CD4-positive, alpha-beta T cell treated with Interleukin-15 for 4 hours (primary cell): Measurements from ENCODE around the gene NET1.
A peak's percentile ranks its signal among the peaks of the same experiment; 100 is the strongest.
"Not testable (repeated sequence)": the region's sequence is repeated elsewhere in the genome, so short reads cannot be mapped to it uniquely, and the experiment has no call there.

Experiments used
- DNase-seq: peaks from one replicate; pipeline ENCODE4 v3.0.0-alpha.2; 2020; ENCODE audit warnings: low spot score

Gene NET1

GRCh38 chr10:5412277-5412941 lies at the start of gene NET1:
NET1 (plus strand) TSS chr10:5412557; CDS start chr10:5412693, 136 bp downstream.
- DNase-seq: peak; percentile 52

DNA sequence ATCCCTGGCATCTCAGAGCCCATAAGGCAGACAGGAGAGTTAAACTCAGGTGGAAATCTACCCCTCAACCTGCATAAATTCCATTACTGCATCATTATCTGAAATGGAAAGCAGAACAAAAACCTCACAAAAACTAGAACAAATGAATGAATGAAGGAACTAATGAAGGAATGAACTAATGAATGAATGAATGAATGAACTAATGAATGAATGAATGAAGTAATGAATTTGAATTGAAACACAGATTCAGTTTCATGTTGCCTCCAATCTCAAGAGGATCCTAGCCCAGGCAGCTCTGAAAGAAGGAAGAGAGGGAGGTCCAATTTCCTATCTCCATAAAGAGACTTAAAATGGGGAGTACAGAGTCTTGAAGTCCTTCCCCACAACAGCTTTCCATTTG lies 49.5 kb upstream of the NET1 start:
- no peak for DNase-seq

DNA sequence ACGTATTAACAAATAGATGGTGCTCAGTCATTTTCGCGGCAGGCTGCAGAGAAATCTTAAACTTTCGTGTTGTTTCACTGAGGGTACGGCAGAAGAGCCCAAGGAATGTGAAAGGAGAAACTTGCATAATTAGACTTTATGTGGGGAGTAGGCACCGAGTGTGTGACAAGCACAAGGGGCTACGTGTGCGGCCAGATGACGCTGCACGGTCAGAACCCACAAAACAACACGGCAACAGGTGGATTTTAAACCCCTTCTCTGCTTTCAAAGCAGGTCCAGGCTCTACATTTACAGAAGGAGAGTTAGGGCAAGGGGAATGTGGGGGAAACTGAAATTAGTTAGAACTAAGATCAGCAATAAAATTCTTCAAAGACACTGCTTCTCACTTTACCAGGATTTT lies 48.0 kb upstream of the NET1 start:
- DNase-seq: no peak

DNA sequence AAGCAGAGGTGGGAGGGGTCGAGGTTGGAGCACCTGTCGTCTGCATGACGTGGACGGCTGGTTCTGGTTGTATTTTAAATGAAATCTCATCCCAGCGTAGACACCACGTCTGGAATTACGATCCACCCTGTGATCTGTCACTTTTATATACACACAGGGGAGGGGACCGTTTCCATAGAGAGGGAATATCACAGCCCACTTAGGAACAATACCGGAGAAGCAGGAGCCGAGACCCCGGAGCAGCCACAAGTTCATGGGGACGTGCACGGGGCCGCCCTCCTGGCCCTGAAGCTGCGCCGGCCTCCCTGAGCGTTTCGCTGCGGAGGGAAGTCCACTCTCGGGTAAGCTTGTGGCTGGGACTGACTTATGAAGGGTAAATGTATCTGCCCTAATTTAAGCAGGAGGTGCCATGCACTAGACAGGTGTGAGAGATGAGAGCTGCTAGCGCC lies 47.4 kb upstream of the NET1 start, which contains the start of gene UCN3:
UCN3 (plus strand) TSS at position 77 of the 449 bp plus-strand sequence. CDS start 8,755 bp downstream, outside the sequence.
- DNase-seq: no peak

DNA sequence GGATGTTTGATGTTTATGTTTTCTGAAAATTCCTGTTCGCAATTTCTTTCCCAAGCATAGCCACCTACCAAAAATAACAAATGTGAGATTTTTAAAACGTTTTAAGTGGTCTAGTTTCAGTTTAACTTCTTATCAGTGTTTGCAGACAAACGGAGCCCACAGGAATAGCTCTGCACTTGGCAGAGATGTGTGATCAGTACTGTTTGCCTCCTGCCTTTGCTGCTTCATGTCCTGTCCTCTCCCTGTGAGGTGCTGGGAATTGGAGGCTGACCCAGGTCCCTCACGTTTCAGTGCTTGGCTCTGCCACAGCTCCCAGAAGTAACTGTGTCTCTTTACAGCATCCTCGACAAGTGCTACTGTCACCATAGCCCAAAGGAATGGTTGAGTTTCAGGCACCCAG lies 46.4 kb upstream of the NET1 start:
- no peak for DNase-seq

DNA sequence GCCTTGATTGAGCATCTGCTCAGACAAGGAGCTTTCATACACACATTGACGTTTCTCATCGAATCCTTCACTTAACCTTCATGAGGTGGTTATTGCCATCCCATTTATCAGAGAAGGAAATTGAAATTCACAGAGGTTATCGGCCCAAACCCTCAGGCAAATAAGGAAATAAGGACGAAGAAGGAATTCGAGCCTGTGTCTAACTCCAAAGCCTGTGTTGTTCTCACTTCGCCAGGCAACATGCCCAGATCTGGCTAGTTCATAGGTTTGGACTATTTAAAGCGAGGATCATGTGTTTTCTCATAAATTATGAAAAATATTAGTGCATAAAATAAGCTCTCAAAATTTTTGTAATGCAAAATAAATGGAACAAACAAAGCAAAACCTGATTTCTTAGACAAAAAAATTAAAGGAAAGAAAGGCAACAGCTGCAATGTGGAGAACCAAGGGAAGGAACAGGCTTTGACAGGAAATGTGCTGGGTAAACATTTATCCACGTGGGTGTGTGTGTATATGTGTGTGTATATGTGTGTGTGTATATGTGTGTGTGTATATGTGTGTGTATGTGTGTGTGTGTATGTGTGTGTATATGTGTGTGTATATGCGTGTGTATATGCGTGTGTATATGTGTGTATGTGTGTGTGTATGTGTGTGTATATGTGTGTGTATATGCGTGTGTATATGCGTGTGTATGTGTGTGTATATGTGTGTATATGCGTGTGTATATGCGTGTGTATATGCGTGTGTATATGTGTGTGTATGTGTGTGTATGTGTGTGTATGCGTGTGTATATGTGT lies 42.8 kb upstream of the NET1 start:
- DNase-seq: no peak

DNA sequence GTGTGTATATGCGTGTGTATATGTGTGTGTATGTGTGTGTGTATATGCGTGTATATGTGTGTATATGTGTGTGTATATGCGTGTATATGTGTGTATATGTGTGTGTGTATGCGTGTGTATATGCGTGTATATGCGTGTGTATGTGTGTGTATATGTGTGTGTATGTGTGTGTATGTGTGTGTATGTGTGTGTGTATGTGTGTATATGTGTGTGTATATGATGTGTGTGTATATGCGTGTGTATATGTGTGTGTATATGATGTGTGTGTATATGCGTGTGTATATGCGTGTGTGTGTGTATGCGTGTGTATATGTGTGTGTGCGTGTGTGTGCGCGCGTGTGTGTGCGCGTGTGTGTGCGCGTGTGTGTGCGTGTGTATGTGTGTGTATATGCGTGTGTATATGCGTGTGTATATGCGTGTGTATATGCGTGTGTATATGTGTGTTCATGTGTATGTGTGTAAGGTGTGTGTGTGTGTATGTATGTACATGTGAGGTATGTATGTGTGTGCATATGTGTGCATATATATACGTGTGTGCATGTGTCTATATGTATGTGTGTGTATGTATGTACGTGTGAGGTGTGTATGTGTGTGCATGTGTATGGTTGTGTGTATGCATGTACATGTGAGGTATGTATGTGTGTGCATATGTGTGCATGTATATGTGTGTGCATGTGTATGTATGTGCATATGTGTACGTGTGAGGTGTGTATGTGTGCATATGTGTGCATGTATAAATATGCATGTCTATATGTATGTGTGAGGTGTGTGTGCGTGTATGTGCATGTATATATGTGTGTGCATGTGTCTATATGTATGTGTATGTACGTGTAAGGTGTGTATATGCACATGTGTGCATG lies 41.6 kb upstream of the NET1 start:
- DNase-seq: no peak

- no peak for DNase-seq
Observed at GRCh38 chr10:5373307-5373706, 39.0 kb upstream of the NET1 start.

DNA sequence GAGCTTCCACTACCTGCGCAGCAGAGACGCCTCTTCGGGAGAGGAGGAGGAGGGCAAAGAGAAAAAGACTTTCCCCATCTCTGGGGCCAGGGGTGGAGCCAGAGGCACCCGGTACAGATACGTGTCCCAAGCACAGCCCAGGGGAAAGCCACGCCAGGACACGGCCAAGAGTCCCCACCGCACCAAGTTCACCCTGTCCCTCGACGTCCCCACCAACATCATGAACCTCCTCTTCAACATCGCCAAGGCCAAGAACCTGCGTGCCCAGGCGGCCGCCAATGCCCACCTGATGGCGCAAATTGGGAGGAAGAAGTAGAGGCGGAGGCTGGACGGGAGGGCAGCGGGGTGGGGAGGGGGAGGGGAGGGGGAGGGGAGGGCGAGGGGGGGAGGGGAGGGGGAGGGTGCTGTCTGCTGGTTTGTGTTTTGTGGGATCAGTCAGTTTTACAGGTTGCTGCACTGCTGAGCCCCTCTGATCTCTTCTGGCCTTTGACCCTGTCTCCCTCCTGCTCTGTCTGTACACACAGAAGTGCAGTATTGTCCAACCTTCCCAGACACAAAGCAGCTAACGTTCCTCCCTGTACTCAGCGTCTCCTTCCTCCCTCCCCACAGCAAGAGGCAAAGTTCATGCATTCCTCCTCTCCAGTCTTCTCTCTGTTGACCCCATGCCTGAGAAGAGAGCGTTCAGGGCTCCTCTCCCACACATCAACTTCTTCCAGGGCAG lies 38.3 kb upstream of the NET1 start:
- no peak for DNase-seq

- DNase-seq: no peak
Observed at GRCh38 chr10:5376450-5376849, 35.9 kb upstream of the NET1 start.

DNA sequence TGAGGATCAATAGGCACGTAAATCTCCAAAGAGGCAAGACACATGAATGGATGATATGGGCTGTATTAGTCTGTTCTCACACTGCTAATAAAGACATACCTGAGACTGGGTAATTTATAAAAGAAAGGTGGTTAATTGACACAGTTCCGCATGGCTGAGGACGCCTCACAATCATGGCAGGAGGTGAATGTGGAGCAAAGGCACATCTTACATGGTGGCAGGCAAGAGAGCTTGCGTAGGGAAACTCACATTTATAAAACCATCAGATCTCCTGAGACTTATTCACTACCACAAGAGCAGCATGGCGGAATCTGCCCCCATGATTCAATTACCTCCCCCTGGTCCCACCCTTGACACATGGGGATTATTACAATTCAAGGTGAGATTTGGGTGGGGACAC lies 33.2 kb upstream of the NET1 start:
- DNase-seq: not testable (repeated sequence)

GRCh38 chr10:5380395-5380794 lies 32.0 kb upstream of the NET1 start:
- DNase-seq: not testable (repeated sequence)

DNA sequence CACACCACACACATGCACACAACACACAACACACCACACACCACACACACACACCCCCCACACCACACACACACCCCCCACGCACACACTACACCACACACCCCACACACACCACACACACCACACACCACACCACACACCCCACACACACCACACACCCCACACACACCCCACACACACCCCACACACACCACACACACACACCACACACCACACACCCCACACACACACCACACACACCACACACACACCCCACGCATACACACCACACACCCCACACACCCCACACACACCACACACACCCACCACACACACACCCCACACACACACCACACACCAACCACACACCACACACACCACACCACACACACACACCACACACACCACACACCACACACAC lies 31.2 kb upstream of the NET1 start:
- no peak for DNase-seq

- no peak for DNase-seq
Observed at GRCh38 chr10:5385224-5385623, 27.1 kb upstream of the NET1 start.

DNA sequence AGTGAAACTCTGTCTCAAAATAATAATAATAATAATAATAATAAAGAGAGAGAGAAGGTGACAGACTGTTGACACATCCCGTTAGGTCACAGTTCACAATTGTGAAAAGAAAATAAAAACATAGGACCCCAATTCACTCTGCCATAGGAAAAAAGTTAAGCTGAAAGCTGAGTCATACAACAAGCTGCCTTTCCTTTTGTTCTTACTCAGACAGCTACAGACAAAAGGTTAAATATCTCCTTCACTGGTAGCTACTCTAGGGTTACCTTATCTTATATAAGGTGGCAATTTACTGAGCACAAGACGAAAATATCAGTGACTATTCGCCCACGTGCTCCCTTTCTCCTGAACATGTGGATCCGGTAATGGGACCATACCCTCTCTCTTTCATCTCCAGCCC lies 25.2 kb upstream of the NET1 start:
- DNase-seq: no peak

DNA sequence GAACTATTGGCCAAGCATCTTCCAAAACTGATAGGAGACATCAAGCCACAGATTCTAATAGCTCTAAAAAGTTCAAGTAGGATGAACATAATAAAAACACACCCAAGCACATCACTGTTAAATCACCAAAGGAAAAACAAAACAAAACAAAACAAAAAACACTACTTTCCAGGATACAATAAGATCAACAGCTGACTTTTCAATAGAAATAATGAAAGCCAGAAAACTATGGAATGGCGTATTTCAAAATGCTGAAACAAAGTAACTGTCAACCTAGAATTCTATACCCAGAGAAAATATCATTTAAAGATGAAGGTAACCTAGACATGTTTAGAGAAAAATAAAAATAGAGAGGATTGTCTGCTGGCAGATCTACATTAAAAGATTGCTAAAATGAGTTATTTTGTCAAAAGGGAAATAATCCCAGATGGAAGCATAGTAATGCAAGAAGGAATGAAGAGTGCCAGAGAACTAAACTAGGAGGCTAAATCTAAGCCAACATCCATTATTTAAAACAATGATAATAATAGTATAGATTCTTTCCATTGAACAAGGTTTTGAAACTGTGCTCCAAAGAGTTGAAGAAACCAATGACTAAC lies 21.7 kb upstream of the NET1 start:
- no peak for DNase-seq

DNA sequence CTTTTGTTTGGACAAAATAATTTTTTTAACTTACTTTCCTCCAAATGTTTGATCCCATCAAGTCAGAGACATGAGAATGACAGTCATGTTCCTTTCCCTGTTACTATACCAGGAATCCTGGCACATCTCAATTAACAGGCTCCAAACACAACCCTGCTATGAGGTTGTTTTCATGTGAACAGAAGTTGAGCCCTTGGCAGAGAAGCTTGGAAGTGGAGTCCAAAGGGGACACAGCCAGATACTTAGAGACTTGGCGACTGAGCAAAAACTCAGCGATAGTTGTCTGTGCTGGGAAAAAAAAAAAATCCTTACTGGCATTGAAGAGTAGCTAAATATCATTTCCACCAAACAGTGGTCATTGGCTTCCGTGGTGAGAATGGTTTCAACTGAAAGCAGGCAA lies 20.6 kb upstream of the NET1 start:
- DNase-seq: no peak

DNA sequence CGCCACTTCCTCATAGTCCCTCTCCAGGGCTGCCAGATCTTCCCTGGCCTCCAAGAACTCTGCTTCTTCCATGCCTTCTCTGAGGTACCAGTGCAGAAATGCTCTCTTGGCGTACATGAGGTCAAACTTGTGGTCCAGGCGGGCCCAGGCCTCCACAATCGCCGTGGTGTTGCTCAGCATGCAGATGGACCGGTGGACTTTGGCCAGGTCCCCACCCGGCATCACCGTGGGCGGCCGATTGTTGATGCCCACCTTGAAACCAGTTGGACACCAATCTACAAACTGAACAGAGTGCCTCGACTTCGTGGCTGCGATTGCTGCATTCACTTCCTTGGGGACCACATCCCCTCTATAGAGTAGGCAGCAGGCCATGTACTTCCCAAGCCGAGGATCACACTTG lies 18.8 kb upstream of the NET1 start:
- no peak for DNase-seq

DNA sequence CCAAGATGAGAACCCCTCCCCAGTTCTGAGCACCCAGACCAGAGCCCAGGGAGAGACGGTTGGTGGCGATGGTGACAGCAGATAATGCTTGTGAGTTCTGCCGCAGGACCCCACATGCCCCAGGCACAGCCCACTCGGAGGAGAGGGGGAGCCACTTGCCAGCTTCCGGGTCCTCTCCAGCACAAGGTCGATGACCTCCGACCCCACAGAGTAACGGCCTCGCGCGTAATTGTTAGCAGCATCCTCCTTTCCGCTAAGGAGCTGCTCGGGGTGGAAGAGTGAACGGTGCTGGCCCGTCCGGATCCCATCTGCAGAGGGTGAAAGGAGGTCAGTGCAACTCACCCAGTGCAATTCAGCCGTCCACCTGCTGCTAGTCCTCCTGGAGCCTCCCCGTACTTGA lies 17.2 kb upstream of the NET1 start:
- DNase-seq: no peak

DNA sequence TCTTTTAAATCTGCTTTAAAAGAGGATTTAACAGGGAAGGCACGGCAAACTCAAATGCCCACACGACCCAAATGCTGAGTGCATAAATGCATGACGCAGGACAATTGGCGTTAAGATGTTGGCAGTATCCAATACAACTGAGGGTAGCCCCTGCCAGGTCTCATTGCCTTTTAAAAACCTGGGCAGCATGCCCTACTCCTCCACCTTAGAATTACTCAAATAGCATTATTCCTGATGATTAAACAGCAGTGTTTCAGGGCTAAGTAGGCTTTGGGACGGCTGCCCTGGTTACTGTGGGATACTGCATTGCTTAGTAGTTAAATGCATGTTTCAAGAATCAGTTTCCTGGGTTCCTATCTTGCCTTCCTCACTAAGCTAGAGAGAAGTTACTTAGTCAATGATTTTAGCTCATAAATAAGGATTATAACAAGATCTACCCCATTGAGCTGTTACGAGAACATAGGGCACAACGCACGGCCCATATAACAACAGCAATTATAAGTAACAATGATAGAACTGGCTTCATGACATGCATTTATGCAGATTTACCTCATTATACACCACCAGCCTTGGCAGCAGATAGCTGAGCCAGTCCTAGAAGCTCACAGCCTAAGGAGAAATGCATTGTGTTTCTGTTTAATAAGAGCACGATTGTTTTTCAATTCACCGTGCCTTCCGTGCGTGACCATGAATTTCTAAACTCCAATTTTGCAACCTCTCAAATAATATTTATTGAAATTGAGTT lies 15.6 kb upstream of the NET1 start:
- DNase-seq: no peak

DNA sequence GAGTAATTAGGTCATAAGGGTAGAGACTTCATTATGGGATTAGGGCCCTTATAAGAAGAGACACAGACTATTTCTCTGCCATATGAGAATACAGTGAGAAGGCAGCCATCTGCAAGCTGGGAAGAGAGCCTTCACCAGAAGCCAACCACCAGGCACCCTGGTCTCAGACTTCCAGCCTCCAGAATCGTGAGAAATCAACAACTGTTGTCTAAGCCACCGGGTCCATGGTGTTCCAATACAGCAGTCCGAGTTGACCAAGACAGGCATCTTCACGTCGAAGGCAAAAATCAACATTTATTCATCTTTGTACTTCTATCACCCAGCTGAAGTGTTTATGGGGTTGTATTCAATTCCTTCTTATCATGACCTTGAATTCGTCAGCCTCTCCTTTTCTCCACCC lies 13.0 kb upstream of the NET1 start:
- DNase-seq: no peak
